ENCODE measurements around the gene NRP2. TPM values are rescaled to one million over a fixed set of nuclear protein-coding genes. Genes with fewer than 3 reads are reported as not detected.

Gene NRP2
- total RNA-seq, 4 donors from 2014 or later = 41.1 to 119 (median 52.4) TPM

GRCh38 chr2:205701509-205701908 lies 19.2 kb downstream of the NRP2 start:
- no peak for DNase-seq (ENCODE audit: low spot score)
- no peak for ATAC-seq (ENCODE audit: low FRiP score)
- no peak for TF ChIP-seq CTCF (IDR thresholded peaks at IDR 0.05)

DNA sequence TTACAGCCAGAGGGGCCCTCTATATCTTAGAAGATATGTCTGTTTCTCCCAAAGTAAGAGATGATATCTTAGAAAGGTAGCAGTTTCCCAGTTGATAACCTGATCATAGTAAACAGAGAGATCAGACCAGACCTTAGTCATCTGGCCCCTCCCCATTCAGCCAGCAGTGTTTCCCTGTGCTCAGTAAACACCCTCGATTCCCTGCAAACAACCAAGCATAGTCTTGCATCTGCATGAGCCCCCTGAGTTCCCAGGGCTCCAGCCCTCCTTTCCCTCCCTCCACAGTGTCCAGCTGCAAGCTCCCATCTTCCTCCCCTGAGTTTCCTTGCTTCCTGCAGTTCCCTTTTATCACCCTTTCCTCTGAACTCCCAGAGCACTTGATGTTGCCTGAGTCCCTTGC lies 20.3 kb downstream of the NRP2 start:
- DNase-seq (ENCODE audit: low spot score) (no peak), ATAC-seq (ENCODE audit: low FRiP score) (no peak)
- TF ChIP-seq CTCF (IDR thresholded peaks at IDR 0.05) = no peak

DNA sequence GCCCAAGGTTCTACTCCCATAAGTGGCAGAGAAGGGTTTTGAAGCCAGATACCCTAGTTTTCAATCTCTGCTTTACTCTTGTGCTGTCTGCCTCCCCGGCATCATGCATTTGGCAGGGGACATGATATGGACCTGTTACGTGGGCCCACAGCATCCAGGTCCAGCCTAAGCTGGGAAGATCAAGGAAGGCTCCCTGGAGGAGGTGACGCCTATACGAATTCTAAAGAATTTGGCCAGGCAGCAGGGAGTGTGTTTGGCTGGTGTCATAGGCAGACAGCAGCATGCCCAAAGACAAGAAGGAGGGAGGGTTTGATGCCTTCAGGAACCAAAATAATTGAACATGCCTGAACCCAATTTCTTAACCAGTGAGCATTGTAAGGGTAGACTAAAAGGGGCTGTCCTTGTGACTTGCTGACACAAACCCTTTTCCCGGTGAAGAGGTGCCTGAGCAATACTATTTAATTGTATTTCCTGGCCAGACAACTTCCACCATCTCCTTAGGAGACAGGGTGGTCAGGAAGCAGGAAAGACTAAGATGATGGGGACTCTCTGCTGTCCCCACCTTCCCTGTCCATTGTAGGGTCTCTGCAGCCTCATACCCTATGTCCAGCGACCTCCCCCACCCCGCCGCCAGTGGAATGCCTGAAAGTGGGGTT lies 21.3 kb downstream of the NRP2 start:
- DNase-seq (ENCODE audit: low spot score) = no peak
- no peak for TF ChIP-seq CTCF (IDR thresholded peaks at IDR 0.05)
- ATAC-seq (ENCODE audit: low FRiP score) = no peak

GRCh38 chr2:205704127-205704741 lies 21.9 kb downstream of the NRP2 start:
- DNase-seq (ENCODE audit: low spot score) (no peak), ATAC-seq (ENCODE audit: low FRiP score) (no peak)
- no peak for TF ChIP-seq CTCF (IDR thresholded peaks at IDR 0.05)

DNA sequence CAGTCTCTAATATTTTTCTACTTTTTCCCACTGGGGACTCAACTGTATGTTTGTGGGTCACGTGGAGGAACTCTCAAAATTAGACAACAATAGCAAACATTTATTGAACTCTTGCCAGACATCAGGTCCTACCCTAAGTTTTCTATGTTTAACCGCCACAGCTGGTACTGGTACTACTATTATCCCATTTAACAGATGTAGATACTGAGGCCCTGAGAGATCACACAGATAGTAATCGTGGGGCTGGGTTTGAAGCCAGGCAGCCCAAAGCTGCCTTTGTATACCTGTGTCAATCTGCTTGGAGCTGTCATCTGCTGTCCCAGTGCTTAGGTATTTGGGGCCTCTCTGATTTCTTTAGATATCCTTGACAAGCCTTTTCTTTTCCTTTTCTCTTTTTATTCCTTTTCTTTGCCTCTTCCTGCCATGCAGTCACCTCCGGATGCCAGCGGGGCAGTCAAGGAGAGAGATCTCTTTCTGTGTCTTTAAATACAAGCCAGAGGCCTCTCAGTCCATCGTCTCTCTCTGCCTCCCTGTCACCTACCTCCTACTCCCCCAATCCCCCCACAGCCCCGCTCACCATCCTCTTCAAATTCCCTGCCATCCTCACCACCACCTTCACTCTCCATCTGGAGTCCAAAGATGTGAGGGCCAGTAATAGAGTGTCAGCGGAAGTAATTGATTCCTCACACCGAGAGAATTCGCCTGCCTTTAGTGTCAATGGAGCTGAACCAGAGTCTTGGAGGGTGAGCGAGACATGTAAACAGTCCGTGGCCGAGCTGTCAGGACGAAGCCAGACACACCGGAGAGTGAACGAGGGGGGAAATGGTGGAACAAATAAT lies 23.4 kb downstream of the NRP2 start:
- DNase-seq (ENCODE audit: low spot score) (no peak), ATAC-seq (ENCODE audit: low FRiP score) (no peak)
- TF ChIP-seq CTCF (IDR thresholded peaks at IDR 0.05) = no peak

DNA sequence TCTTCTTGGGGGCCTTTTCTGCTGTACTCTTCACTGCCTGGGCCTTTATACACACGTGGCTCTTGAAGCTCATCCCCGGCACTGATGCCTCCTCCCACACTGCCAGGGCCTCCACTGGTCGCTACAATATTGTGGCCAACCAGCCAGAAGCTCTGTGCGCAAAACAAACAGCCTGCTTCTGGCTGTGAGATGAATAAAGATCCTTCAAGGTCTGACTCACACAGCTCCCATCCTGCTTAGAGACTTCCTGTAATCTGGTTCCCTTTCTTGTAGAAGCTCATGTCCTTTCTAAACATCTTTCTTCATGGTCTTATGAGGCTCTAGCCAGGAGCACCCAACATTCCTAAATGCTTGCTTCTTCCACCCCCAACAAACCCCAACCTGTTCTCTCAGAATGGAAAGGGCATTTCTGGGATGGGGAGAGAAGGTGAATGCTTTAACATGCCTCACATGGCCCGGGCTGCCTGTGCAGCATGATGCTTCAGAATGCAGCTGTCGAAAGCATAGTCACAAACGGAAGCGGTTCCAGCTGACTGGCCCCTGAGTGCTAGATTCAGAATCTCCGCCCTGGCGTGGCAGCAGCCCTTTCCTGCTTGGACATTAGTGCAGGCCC lies 24.6 kb downstream of the NRP2 start:
- DNase-seq (ENCODE audit: low spot score) (no peak), ATAC-seq (ENCODE audit: low FRiP score) (peak; percentile 58)
- TF ChIP-seq CTCF (IDR thresholded peaks at IDR 0.05) = no peak

All from omental fat pad (tissue), 4 donors.